IMR-90 (cell line): ENCODE data around the gene TCERG1L. TPM values are rescaled to one million over a fixed set of nuclear protein-coding genes. Genes with fewer than 3 reads are reported as not detected.

Experiments used
- ATAC-seq: fragments of 200-7000 bp; cut with Tn5 transposase; 2 replicates; pipeline ENCODE4 v1.9.1; 2020; ENCODE audit warnings: low read depth, mild to moderate bottlenecking, moderate library complexity
- BruUV-seq: library from RNA; stranded (reverse); fragments of 400-500 nt; replicated peaks from 2 replicates; lab custom pipeline; 2021; lab: Mats Ljungman, UMichigan
- CTCF ChIA-PET: fragments of 300-600 bp; formaldehyde crosslinking; extraction: SDS; loops from one replicate; lab custom pipeline; 2021; ENCODE audit warnings: antibody characterized with exemption; lab: Yijun Ruan, JAX
- POLR2A ChIA-PET: fragments of 300-600 bp; sonication (Branson Sonifier 250); formaldehyde crosslinking; loops from one replicate; lab custom pipeline; 2022; ENCODE audit warnings: antibody characterized with exemption; ENCODE audit not compliant: unreplicated experiment; lab: Charles Lee
- DNase-seq: peaks from one replicate; pipeline ENCODE4 v3.0.0; 2013
- H2AFZ ChIP-seq: replicated peaks from 2 replicates; pipeline ENCODE3; 2013; ENCODE audit warnings: low read length, mild to moderate bottlenecking; ENCODE audit not compliant: poor library complexity
- H2AK5ac ChIP-seq: 2 replicates; pipeline ENCODE4 v1.6.1; 2013; ENCODE audit warnings: low read depth, low read length, inconsistent platforms
- H2AK9ac ChIP-seq: replicated peaks from 2 replicates; pipeline ENCODE3; 2013; ENCODE audit warnings: mild to moderate bottlenecking, low read depth, low read length, moderate library complexity; ENCODE audit not compliant: poor library complexity
- H2BK120ac ChIP-seq: 2 replicates; pipeline ENCODE4 v1.6.1; 2013; ENCODE audit warnings: low read depth, low read length, inconsistent platforms
- H2BK15ac ChIP-seq: 3 replicates; pipeline ENCODE4 v1.6.1; 2013; ENCODE audit warnings: low read depth, low read length, inconsistent platforms
- H2BK20ac ChIP-seq: 2 replicates; pipeline ENCODE4 v1.6.1; 2013; ENCODE audit warnings: low read depth, mild to moderate bottlenecking, inconsistent platforms, low read length, moderate library complexity
- H2BK5ac ChIP-seq: 2 replicates; pipeline ENCODE4 v1.6.1; 2013; ENCODE audit warnings: mild to moderate bottlenecking, low read depth, low read length, inconsistent platforms; ENCODE audit not compliant: poor library complexity, severe bottlenecking
- H3K14ac ChIP-seq: replicated peaks from 2 replicates; pipeline ENCODE4 v1.6.1; 2013; ENCODE audit warnings: low read depth, low read length, inconsistent platforms
- H3K18ac ChIP-seq: 2 replicates; pipeline ENCODE4 v1.6.1; 2013; ENCODE audit warnings: low read depth, low read length, control low read depth
- H3K23ac ChIP-seq: 2 replicates; pipeline ENCODE4 v1.6.1; 2013; ENCODE audit warnings: low read depth, low read length, inconsistent platforms
- H3K27ac ChIP-seq: 2 replicates; pipeline ENCODE4 v1.5.1; 2013; ENCODE audit warnings: mild to moderate bottlenecking, control low read depth, low read length; ENCODE audit not compliant: insufficient read depth
- H3K27me3 ChIP-seq: 2 replicates; pipeline ENCODE4 v1.6.1; 2013; ENCODE audit warnings: low read length; ENCODE audit not compliant: control insufficient read depth, insufficient read depth
- H3K36me3 ChIP-seq: 2 replicates; pipeline ENCODE4 v1.6.1; 2013; ENCODE audit warnings: low read length, mixed read lengths; ENCODE audit not compliant: control insufficient read depth, insufficient read depth
- H3K4ac ChIP-seq: 2 replicates; pipeline ENCODE4 v1.6.1; 2013; ENCODE audit warnings: low read depth, low read length, inconsistent platforms
- H3K4me1 ChIP-seq: 2 replicates; pipeline ENCODE4 v1.6.1; 2013; ENCODE audit warnings: low read length, mixed read lengths; ENCODE audit not compliant: control insufficient read depth, insufficient read depth
- H3K4me2 ChIP-seq: 2 replicates; pipeline ENCODE4 v1.6.1; 2013; ENCODE audit warnings: low read depth, mild to moderate bottlenecking, control low read depth, low read length, moderate library complexity
- H3K4me3 ChIP-seq: 2 replicates; pipeline ENCODE4 v1.5.1; 2013; ENCODE audit warnings: low read depth, mild to moderate bottlenecking, control low read depth, low read length, moderate library complexity; ENCODE audit not compliant: insufficient read depth
- H3K56ac ChIP-seq: 2 replicates; pipeline ENCODE4 v1.6.1; 2013; ENCODE audit warnings: low read length, inconsistent platforms; ENCODE audit not compliant: insufficient read depth; ENCODE audit errors: extremely low read depth
- H3K79me1 ChIP-seq, 2 experiments: 2 replicates each; pipeline ENCODE4 v1.6.1; 2013; ENCODE audit warnings: low read length in 2 of 2, inconsistent platforms in 1 of 2, low read depth in 1 of 2
- H3K9ac ChIP-seq: 2 replicates; pipeline ENCODE4 v1.6.1; 2013; ENCODE audit warnings: low read depth, low read length, control low read depth
- H3K9me1 ChIP-seq: 2 replicates; pipeline ENCODE4 v1.6.1; 2013; ENCODE audit warnings: low read length, inconsistent platforms; ENCODE audit not compliant: insufficient read depth
- H3K9me3 ChIP-seq: 2 replicates; pipeline ENCODE4 v1.6.1; 2013; ENCODE audit warnings: low read length; ENCODE audit not compliant: control insufficient read depth, insufficient read depth
- H4K20me1 ChIP-seq: 2 replicates; pipeline ENCODE4 v1.6.1; 2013; ENCODE audit warnings: low read length, inconsistent platforms; ENCODE audit not compliant: insufficient read depth
- H4K5ac ChIP-seq: 2 replicates; pipeline ENCODE4 v1.6.1; 2013; ENCODE audit warnings: mild to moderate bottlenecking, low read depth, low read length, control low read depth
- H4K8ac ChIP-seq, 2 experiments: 2 replicates each; pipeline ENCODE4 v1.6.1; 2013; ENCODE audit warnings: low read depth in 2 of 2, low read length in 2 of 2, control low read depth in 1 of 2, inconsistent platforms in 1 of 2
- H4K91ac ChIP-seq: 2 replicates; pipeline ENCODE4 v1.6.1; 2013; ENCODE audit warnings: low read depth, low read length, inconsistent platforms; ENCODE audit not compliant: insufficient read depth
- CTCF ChIP-seq: conservative IDR thresholded peaks from 2 replicates; pipeline ENCODE4 v1.5.1; 2012; ENCODE audit warnings: mild to moderate bottlenecking, low read depth, low read length, improper control_type of control experiment
- RCOR1 ChIP-seq: IDR thresholded peaks from 2 replicates; pipeline ENCODE4 v1.6.1; 2012; ENCODE audit warnings: mild to moderate bottlenecking, low read length, improper control_type of control experiment; ENCODE audit not compliant: insufficient replicate concordance
- SMC3 ChIP-seq: fragments of 150-350 bp; IDR thresholded peaks from 2 replicates; pipeline ENCODE4 v1.6.1; 2016; ENCODE audit warnings: low read depth, mild to moderate bottlenecking, antibody characterized with exemption, low read length, moderate library complexity
- WGBS, 2 experiments: methylation state at CpG; one replicate each; pipeline versions ENCODE4 v1.1.5 to v1.1.7; 2013; ENCODE audit warnings: missing lambda C conversion rate in 2 of 2; ENCODE audit not compliant: insufficient read length in 1 of 2; ENCODE audit errors: extremely low coverage in 2 of 2; 5-methylcytosine and 5-hydroxymethylcytosine counted together
- dilution Hi-C: fragments of 300-500 bp; cut with HindIII; formaldehyde crosslinking; loops from one replicate; pipeline ENCODE4 v1.14.3; 2018; ENCODE audit warnings: low sequenced_read_pairs; ENCODE audit not compliant: unreplicated experiment
- in situ Hi-C: fragments of 300-500 bp; cut with MboI; formaldehyde crosslinking; loops from 3 replicates; pipeline ENCODE4 v1.14.3; 2019; ENCODE audit warnings: low sequenced_read_pairs, inconsistent platforms, mixed read lengths
- intact Hi-C: fragments of 100-400 bp; cut with micrococcal nuclease; formaldehyde crosslinking; loops from 2 replicates; pipeline ENCODE4 v1.10.0; 2022
- polyA plus RNA-seq, 3 experiments: library from polyadenylated mRNA; depleted of rRNA; stranded (reverse); fragments of >200 nt; gene quantifications; 2 replicates each; pipeline ENCODE4 v1.2.3, GENCODE V29; 2012; ENCODE audit warnings: low replicate concordance in 1 of 3
- total RNA-seq: library from RNA; depleted of rRNA; stranded (reverse); fragments of >200 nt; gene quantifications from 2 replicates; pipeline ENCODE4 v1.2.3, GENCODE V29; 2012

Gene TCERG1L
- total and polyA plus RNA-seq, 2 of the 4 experiments (the other 2 are of a cell fraction): not detected

- H3K79me1 ChIP-seq: no peaks in the 10 kb centered on the region
- H3K9me3 ChIP-seq: peaks cover 55% of the 10 kb centered on the region
- no peak overlapping the region for H3K27ac ChIP-seq
- DNase-seq (no peak), ATAC-seq (no peak)
- H4K20me1 ChIP-seq: no peaks in the 10 kb centered on the region
- dilution Hi-C loops: no loop called here
- H3K9me1 ChIP-seq: no peaks in the 10 kb centered on the region
- H3K9ac ChIP-seq: no peak overlapping the region
- no peak overlapping the region for H2AK5ac ChIP-seq
- H3K4ac ChIP-seq: no peak overlapping the region
- no peaks in the 10 kb centered on the region for H3K27me3 ChIP-seq
- no peak overlapping the region for H2BK15ac ChIP-seq
- no peak overlapping the region for H2BK20ac ChIP-seq
- H4K5ac ChIP-seq: no peak overlapping the region
- H3K4me1 ChIP-seq: no peaks in the 10 kb centered on the region
- in situ Hi-C loops: no loop called here
- no peak overlapping the region for H2BK120ac ChIP-seq
- H4K91ac ChIP-seq: no peak overlapping the region
- no peak overlapping the region for H2AK9ac ChIP-seq
- H3K56ac ChIP-seq: no peak overlapping the region
- H2AFZ ChIP-seq: no peak overlapping the region
- TF ChIP-seq CTCF: no peak
- no peak for TF ChIP-seq SMC3
- no peak for TF ChIP-seq RCOR1
- no peaks in the 10 kb centered on the region for H3K36me3 ChIP-seq
- no peak overlapping the region for H3K23ac ChIP-seq
- H4K8ac ChIP-seq: no peak overlapping the region
- no CpG with 5 or more reads among the region's 3 CpGs for whole genome bisulfite sequencing, 2 experiments
- CTCF ChIA-PET: no interaction called here
- no peak overlapping the region for H2BK5ac ChIP-seq
- H3K14ac ChIP-seq: no peak overlapping the region
- no peak overlapping the region for H3K4me3 ChIP-seq
- intact Hi-C loops: no loop called here
- H3K4me2 ChIP-seq: no peak overlapping the region
- BruUV-seq: no TSS peak
- no peak overlapping the region for H3K18ac ChIP-seq
- POLR2A ChIA-PET: no interaction called here
These were observed 101.3 kb downstream of the TCERG1L start for GRCh38 chr10:131210181-131210580.
